GM18505 (cell line): ENCODE measurements around the gene ABCA10.

Source experiments
- ATAC-seq: cut with Tn5 transposase; IDR thresholded peaks from one replicate; pipeline ENCODE4 v1.9.1; 2021; ENCODE audit not compliant: unreplicated experiment
- POLR2A ChIP-seq: IDR thresholded peaks from 4 replicates; pipeline ENCODE4 v1.6.1; 2011; ENCODE audit warnings: borderline replicate concordance; ENCODE audit not compliant: insufficient read depth, insufficient read length; ENCODE audit errors: extremely low read depth

The ABCA10 gene

GRCh38 chr17:69166957-69167356, 61.7 kb downstream of the ABCA10 start:
- ATAC-seq, result no peak
- no peak for TF ChIP-seq POLR2A

DNA sequence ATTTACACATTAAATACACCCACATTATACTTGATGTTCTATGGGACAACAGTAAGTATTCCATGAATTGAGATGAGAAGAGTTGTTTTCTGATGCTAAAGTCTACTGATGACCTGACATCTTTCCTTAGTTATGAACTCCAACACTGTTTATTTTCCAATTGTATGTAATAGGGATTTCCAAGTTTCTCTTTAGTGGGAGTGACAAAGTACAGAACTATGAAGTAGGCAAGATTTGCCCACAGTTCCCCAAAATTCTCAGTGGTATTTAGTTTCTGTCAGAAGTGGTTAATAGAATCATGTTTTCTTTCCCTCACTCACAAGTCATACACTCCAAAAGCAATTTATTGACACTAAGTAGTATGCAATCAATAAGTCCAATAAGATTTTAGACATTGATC, 64.4 kb downstream of the ABCA10 start:
- no peak for TF ChIP-seq POLR2A

GRCh38 chr17:69159418-69159817, 69.2 kb downstream of the ABCA10 start:
- TF ChIP-seq POLR2A, result no peak
- ATAC-seq, result no peak

More for the DNA sequence above, 64.4 kb downstream of the ABCA10 start:
- ATAC-seq, result no peak

- ATAC-seq, result no peak
- no peak for TF ChIP-seq POLR2A
These were observed 74.4 kb downstream of the ABCA10 start for GRCh38 chr17:69154267-69154666.

DNA sequence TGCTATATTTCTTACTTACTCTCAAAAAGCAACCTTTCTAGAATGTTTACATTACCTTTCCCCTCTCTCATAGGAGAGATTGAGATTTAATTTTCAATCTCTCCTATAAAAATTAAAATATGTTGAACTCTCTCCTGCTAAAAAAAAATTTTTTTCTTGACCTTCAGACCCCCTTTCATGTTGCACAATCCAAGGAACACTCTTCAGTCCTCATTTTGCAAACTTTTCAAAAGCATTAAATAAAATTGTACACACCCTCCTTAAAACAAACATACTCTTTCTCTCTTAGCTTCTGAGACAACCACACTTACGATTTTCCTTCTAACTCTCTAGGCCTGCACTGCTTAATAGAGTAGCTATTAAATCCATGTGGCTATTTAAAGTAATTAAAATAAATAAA, 78.3 kb downstream of the ABCA10 start:
- TF ChIP-seq POLR2A, result no peak

GRCh38 chr17:69147460-69147859, 81.2 kb downstream of the ABCA10 start:
- ATAC-seq, result no peak

More for the DNA sequence above, 78.3 kb downstream of the ABCA10 start:
- ATAC-seq, result no peak

GRCh38 chr17:69144331-69145255, 84.0 kb downstream of the ABCA10 start:
- TF ChIP-seq POLR2A, result no peak
- ATAC-seq, result no peak

More at GRCh38 chr17:69147460-69147859, 81.2 kb downstream of the ABCA10 start:
- TF ChIP-seq POLR2A, result no peak

- TF ChIP-seq POLR2A, result no peak
- ATAC-seq, result no peak
These were observed 84.9 kb downstream of the ABCA10 start for GRCh38 chr17:69143683-69144231.

GRCh38 chr17:69143151-69143550, 85.5 kb downstream of the ABCA10 start:
- TF ChIP-seq POLR2A, result no peak
- ATAC-seq, result no peak

- ATAC-seq, result no peak
These were observed 86.3 kb downstream of the ABCA10 start for GRCh38 chr17:69142175-69142802.

GRCh38 chr17:69141431-69142174, 87.0 kb downstream of the ABCA10 start, which contains the start of gene ABCA6:
TSS of gene ABCA6 (minus strand) at chr17:69141895. CDS start at chr17:69140703, 1,192 bp downstream.
- TF ChIP-seq POLR2A, result no peak
- ATAC-seq, result no peak

More at GRCh38 chr17:69142175-69142802, 86.3 kb downstream of the ABCA10 start:
- no peak for TF ChIP-seq POLR2A

DNA sequence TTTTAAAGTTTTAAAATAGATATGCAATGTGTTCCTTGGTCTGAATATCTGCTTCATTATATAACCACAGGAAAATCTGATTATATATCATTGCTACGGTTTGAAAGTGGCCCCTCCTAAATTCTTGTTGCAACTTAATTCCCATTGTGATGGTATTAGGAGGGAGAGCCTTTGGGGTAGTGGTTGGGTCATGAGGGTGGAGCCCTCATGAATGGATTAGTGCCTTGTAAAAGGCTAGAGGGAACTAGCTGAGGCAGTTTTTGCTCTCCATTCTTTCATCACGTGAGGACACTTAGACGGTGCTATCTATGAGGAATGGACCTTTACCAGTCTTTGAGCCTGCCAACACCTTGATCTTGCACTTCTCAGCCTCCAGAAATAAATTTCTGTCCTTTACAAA, 94.5 kb downstream of the ABCA10 start:
- no peak for ATAC-seq
- no peak for TF ChIP-seq POLR2A
